Panc1 (cell line): ENCODE data around the gene AP1G2.

ENCODE experiments used
- POLR2AphosphoS5 ChIP-seq: IDR thresholded peaks from 2 replicates; pipeline ENCODE4 v1.6.1; 2012; ENCODE audit warnings: mild to moderate bottlenecking, low read depth, low read length, moderate library complexity
- REST ChIP-seq, 2 experiments: IDR thresholded peaks; 2 replicates each; pipeline ENCODE4 v1.6.1; 2011 to 2012; ENCODE audit warnings: low read depth in 2 of 2, control low read depth in 1 of 2, low read length in 1 of 2, mild to moderate bottlenecking in 1 of 2, moderate library complexity in 1 of 2; ENCODE audit not compliant: insufficient read depth in 1 of 2
- TF ChIP-seq, protein P1 (sequence below): fragments of 450-650 bp; IDR thresholded peaks from 2 replicates; pipeline ENCODE4 v1.5.1; 2017; ENCODE audit warnings: mild to moderate bottlenecking

- TF ChIP-seq POLR2AphosphoS5 (no peak), REST (IDR thresholded peaks at IDR 0.05; ENCODE audit: insufficient read depth in 1 of 2, low read depth in 2 of 2, low read length in 1 of 2) (no peak)
- TF ChIP-seq, protein P1, sequence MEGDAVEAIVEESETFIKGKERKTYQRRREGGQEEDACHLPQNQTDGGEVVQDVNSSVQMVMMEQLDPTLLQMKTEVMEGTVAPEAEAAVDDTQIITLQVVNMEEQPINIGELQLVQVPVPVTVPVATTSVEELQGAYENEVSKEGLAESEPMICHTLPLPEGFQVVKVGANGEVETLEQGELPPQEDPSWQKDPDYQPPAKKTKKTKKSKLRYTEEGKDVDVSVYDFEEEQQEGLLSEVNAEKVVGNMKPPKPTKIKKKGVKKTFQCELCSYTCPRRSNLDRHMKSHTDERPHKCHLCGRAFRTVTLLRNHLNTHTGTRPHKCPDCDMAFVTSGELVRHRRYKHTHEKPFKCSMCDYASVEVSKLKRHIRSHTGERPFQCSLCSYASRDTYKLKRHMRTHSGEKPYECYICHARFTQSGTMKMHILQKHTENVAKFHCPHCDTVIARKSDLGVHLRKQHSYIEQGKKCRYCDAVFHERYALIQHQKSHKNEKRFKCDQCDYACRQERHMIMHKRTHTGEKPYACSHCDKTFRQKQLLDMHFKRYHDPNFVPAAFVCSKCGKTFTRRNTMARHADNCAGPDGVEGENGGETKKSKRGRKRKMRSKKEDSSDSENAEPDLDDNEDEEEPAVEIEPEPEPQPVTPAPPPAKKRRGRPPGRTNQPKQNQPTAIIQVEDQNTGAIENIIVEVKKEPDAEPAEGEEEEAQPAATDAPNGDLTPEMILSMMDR: no peak
Measured at GRCh38 chr14:23582906-23583760, 15.5 kb upstream of the AP1G2 start.
